Measurements from ENCODE around the gene VSIG8. TPM values are rescaled to one million over a fixed set of nuclear protein-coding genes. Genes with fewer than 3 reads are reported as not detected.
A peak's percentile ranks its signal among the peaks of the same experiment; 100 is the strongest.

The VSIG8 gene
- total and polyA plus RNA-seq, 2 of the 4 experiments (the other 2 are of a cell fraction) = not detected

- Histone ChIP-seq H2AFZ (replicated peaks; ENCODE audit: low read length, poor library complexity) (no peak overlapping the region), H2BK15ac (ENCODE audit: low read depth, low read length) (no peak overlapping the region), H4K91ac (ENCODE audit: insufficient read depth, low read depth, low read length) (no peak overlapping the region), H3K56ac (ENCODE audit: extremely low read depth, insufficient read depth, low read length) (no peak overlapping the region), H2AK5ac (ENCODE audit: low read depth, low read length) (peak overlapping the region; percentile 74; the same call in 1 of the 2 replicates), H3K4me3 (ENCODE audit: insufficient read depth, low read depth, low read length) (no peak overlapping the region), H4K5ac (ENCODE audit: low read depth, low read length) (no peak overlapping the region), H3K4me1 (ENCODE audit: control insufficient read depth, insufficient read depth, low read length) (peaks cover 1% of the 10 kb centered on the region; the same call in 1 of the 2 replicates), H3K9me1 (ENCODE audit: insufficient read depth, low read length) (0 out of 2 replicates have a peak, but pooled peaks cover 4% of the 10 kb centered on the region), H4K20me1 (ENCODE audit: insufficient read depth, low read length) (no peaks in the 10 kb centered on the region), H3K23ac (ENCODE audit: low read depth, low read length) (no peak overlapping the region), H2BK120ac (ENCODE audit: low read depth, low read length) (no peak overlapping the region), H3K27me3 (ENCODE audit: control insufficient read depth, insufficient read depth, low read length) (no peaks in the 10 kb centered on the region), H3K14ac (replicated peaks; ENCODE audit: low read depth, low read length) (no peak overlapping the region), H3K4me2 (ENCODE audit: low read depth, low read length) (no peak overlapping the region; the same call in 1 of the 2 replicates), H3K27ac (ENCODE audit: insufficient read depth, low read length) (no peak overlapping the region), H3K9ac (ENCODE audit: low read depth, low read length) (no peak overlapping the region), H2BK20ac (ENCODE audit: low read depth, low read length) (no peak overlapping the region), H3K18ac (ENCODE audit: low read depth, low read length) (no peak overlapping the region), H3K36me3 (ENCODE audit: control insufficient read depth, insufficient read depth, low read length) (no peaks in the 10 kb centered on the region), H2BK5ac (ENCODE audit: low read depth, low read length, poor library complexity, severe bottlenecking) (no peak overlapping the region), H3K9me3 (ENCODE audit: control insufficient read depth, insufficient read depth, low read length) (no peaks in the 10 kb centered on the region), H2AK9ac (replicated peaks; ENCODE audit: low read depth, low read length, poor library complexity) (peak overlapping the region; percentile 55), H4K8ac (ENCODE audit: low read depth in 2 of 2, low read length in 2 of 2) (no peak overlapping the region; a peak in 1 of 4 replicates), H3K4ac (ENCODE audit: low read depth, low read length) (peak overlapping the region; percentile 88; the same call in 1 of the 2 replicates), H3K79me1 (ENCODE audit: low read depth in 1 of 2, low read length in 2 of 2) (peaks cover 0 to 7% of the 10 kb centered on the region in 2 experiments; a peak in 2 of 4 replicates)
- no TSS peak for BruUV-seq (replicated peaks)
- TF ChIP-seq NFE2L2 (IDR thresholded peaks at IDR 0.05; ENCODE audit: low read depth, low read length) (no peak), BHLHE40 (IDR thresholded peaks at IDR 0.05; ENCODE audit: low read depth, low read length) (no peak), MXI1 (IDR thresholded peaks at IDR 0.05; ENCODE audit: borderline replicate concordance, low read depth, low read length) (no peak), RFX5 (IDR thresholded peaks at IDR 0.05; ENCODE audit: low read depth, low read length) (no peak), CEBPB (IDR thresholded peaks at IDR 0.05; ENCODE audit: low read depth, low read length) (no peak), RAD21 (IDR thresholded peaks at IDR 0.05; ENCODE audit: low read length) (no peak), CHD1 (IDR thresholded peaks at IDR 0.05; ENCODE audit: low read depth, low read length) (no peak), MAFK (IDR thresholded peaks at IDR 0.05; ENCODE audit: low read depth, low read length) (no peak), CTCF (conservative IDR thresholded peaks at IDR 0.05; ENCODE audit: low read depth, low read length) (no peak), MAZ (IDR thresholded peaks at IDR 0.05; ENCODE audit: borderline replicate concordance, low read depth, low read length) (no peak), RCOR1 (IDR thresholded peaks at IDR 0.05; ENCODE audit: insufficient replicate concordance, low read length) (no peak), POLR2A (IDR thresholded peaks at IDR 0.05; ENCODE audit: low read depth, low read length) (no peak)
- intact Hi-C loops (cut with micrococcal nuclease) = loop anchor here (2.0 kb wide), 1 partner anchor 69 kb away; the partner anchor contains the start of gene TAGLN2
- dilution Hi-C loops (cut with HindIII; ENCODE audit: low sequenced_read_pairs, unreplicated experiment) = no loop called here
- no peak for ATAC-seq (ENCODE audit: low read depth)
- WGBS, 2 experiments (ENCODE audit: extremely low coverage in 2 of 2, insufficient read length in 1 of 2) = 70% methylated on average over 15 of the region's 34 CpGs; no CpG with 5 or more reads in 1 of the 2 experiments
- POLR2A ChIA-PET (ENCODE audit: unreplicated experiment) = no interaction called here
- CTCF ChIA-PET = no interaction called here
- in situ Hi-C loops (cut with MboI; ENCODE audit: low sequenced_read_pairs) = no loop called here
- DNase-seq = no peak
Measured at GRCh38 chr1:159855709-159856108, 6.7 kb downstream of the VSIG8 start.

All from IMR-90 (cell line).